IPS-18a (cell line): ENCODE data around the gene MGAT2.
"Not testable (repeated sequence)": the region's sequence is repeated elsewhere in the genome, so short reads cannot be mapped to it uniquely, and the experiment has no call there.

Experiments
- H3K27ac ChIP-seq: one replicate; pipeline ENCODE4 v1.5.1; 2013; ENCODE audit warnings: low read length
- H3K27me3 ChIP-seq: one replicate; pipeline ENCODE4 v1.6.1; 2013; ENCODE audit warnings: mild to moderate bottlenecking, low read length; ENCODE audit not compliant: control insufficient read depth, insufficient read depth
- H3K36me3 ChIP-seq: one replicate; pipeline ENCODE4 v1.6.1; 2013; ENCODE audit warnings: low read depth, low read length; ENCODE audit not compliant: control insufficient read depth
- H3K4me1 ChIP-seq: one replicate; pipeline ENCODE4 v1.6.1; 2013; ENCODE audit warnings: low read depth, low read length; ENCODE audit not compliant: control insufficient read depth
- H3K4me3 ChIP-seq: one replicate; pipeline ENCODE4 v1.5.1; 2013; ENCODE audit warnings: low read length
- H3K9ac ChIP-seq: one replicate; pipeline ENCODE4 v1.6.1; 2013; ENCODE audit warnings: mild to moderate bottlenecking, low read length, moderate library complexity
- H3K9me3 ChIP-seq: one replicate; pipeline ENCODE4 v1.6.1; 2013; ENCODE audit warnings: low read depth, low read length; ENCODE audit not compliant: control insufficient read depth

Gene MGAT2

GRCh38 chr14:49617852-49618519 is 2.6 kb upstream of the MGAT2 start:
- no peaks in the 10 kb centered on the region for H3K9me3 ChIP-seq
- no peaks in the 10 kb centered on the region for H3K27me3 ChIP-seq
- peaks cover 23% of the 10 kb centered on the region for H3K36me3 ChIP-seq
- H3K9ac ChIP-seq = no peak overlapping the region
- no peak overlapping the region for H3K27ac ChIP-seq
- peaks cover 11% of the 10 kb centered on the region for H3K4me1 ChIP-seq
- no peak overlapping the region for H3K4me3 ChIP-seq

- H3K27ac ChIP-seq, H3K27me3 ChIP-seq, H3K9me3 ChIP-seq: not testable (repeated sequence)
- peaks cover 24% of the 10 kb centered on the region for H3K36me3 ChIP-seq
- peak overlapping the region; percentile 91 for H3K4me3 ChIP-seq
- peaks cover 11% of the 10 kb centered on the region for H3K4me1 ChIP-seq
- peak overlapping the region; percentile 87 for H3K9ac ChIP-seq
These were observed 1.3 kb upstream of the MGAT2 start for GRCh38 chr14:49619273-49619672.

GRCh38 chr14:49619730-49620129 is 869 bp upstream of the MGAT2 start:
- H3K9me3 ChIP-seq = no peaks in the 10 kb centered on the region
- H3K36me3 ChIP-seq = peaks cover 23% of the 10 kb centered on the region
- peak overlapping the region; percentile 87 for H3K9ac ChIP-seq
- peaks cover 11% of the 10 kb centered on the region for H3K4me1 ChIP-seq
- peak overlapping the region; percentile 91 for H3K4me3 ChIP-seq
- no peaks in the 10 kb centered on the region for H3K27me3 ChIP-seq
- H3K27ac ChIP-seq = no peak overlapping the region

GRCh38 chr14:49621114-49621881 is 699 bp downstream of the MGAT2 start:
- peak overlapping the region; percentile 91 for H3K4me3 ChIP-seq
- H3K9ac ChIP-seq = peak overlapping the region; percentile 87
- no peaks in the 10 kb centered on the region for H3K9me3 ChIP-seq
- H3K36me3 ChIP-seq = peaks cover 28% of the 10 kb centered on the region
- H3K4me1 ChIP-seq = peaks cover 11% of the 10 kb centered on the region
- H3K27ac ChIP-seq = no peak overlapping the region
- no peaks in the 10 kb centered on the region for H3K27me3 ChIP-seq

- H3K27me3 ChIP-seq = no peaks in the 10 kb centered on the region
- H3K4me1 ChIP-seq = peaks cover 11% of the 10 kb centered on the region
- H3K36me3 ChIP-seq = peaks cover 30% of the 10 kb centered on the region
- no peak overlapping the region for H3K27ac ChIP-seq
- H3K4me3 ChIP-seq = peak overlapping the region; percentile 91
- no peak overlapping the region for H3K9ac ChIP-seq
- no peaks in the 10 kb centered on the region for H3K9me3 ChIP-seq
These were observed 1.5 kb downstream of the MGAT2 start for GRCh38 chr14:49622022-49622607.

DNA sequence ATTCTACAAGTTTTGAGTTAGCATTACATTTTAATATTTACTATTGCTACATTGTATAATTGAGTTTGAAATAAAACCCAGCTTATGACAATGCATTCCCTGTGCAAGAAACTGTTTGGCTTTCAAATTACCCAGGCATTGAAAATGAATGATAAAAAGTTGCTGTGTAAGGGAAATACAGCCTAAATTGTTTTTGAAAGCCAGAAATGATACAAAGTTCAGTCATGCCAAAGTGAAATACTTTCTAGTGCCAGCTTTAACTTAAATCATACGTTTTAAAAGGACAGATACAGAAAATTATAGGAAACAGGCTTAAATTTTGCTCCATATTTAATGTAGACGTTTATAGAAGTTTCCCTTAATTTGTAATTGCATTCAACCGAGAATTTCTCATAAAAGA is 2.8 kb downstream of the MGAT2 start:
- Histone ChIP-seq H3K4me1 (peaks cover 11% of the 10 kb centered on the region), H3K36me3 (peaks cover 23% of the 10 kb centered on the region), H3K27me3 (no peaks in the 10 kb centered on the region), H3K9ac (no peak overlapping the region), H3K4me3 (peak overlapping the region; percentile 91), H3K27ac (no peak overlapping the region), H3K9me3 (no peaks in the 10 kb centered on the region)

- no peaks in the 10 kb centered on the region for H3K27me3 ChIP-seq
- H3K27ac ChIP-seq = no peak overlapping the region
- no peak overlapping the region for H3K4me3 ChIP-seq
- no peak overlapping the region for H3K9ac ChIP-seq
- H3K9me3 ChIP-seq = no peaks in the 10 kb centered on the region
- H3K36me3 ChIP-seq = peaks cover 16% of the 10 kb centered on the region
- peaks cover 11% of the 10 kb centered on the region for H3K4me1 ChIP-seq
These were observed 3.6 kb downstream of the MGAT2 start for GRCh38 chr14:49623941-49624839.

GRCh38 chr14:49633640-49634546 is 13.3 kb downstream of the MGAT2 start:
- H3K9ac ChIP-seq = peak overlapping the region; percentile 98
- no peaks in the 10 kb centered on the region for H3K27me3 ChIP-seq
- peak overlapping the region; percentile 99 for H3K27ac ChIP-seq
- peak overlapping the region; percentile 100 for H3K4me3 ChIP-seq
- H3K4me1 ChIP-seq = no peaks in the 10 kb centered on the region
- H3K9me3 ChIP-seq = no peaks in the 10 kb centered on the region
- H3K36me3 ChIP-seq = peaks cover 12% of the 10 kb centered on the region

DNA sequence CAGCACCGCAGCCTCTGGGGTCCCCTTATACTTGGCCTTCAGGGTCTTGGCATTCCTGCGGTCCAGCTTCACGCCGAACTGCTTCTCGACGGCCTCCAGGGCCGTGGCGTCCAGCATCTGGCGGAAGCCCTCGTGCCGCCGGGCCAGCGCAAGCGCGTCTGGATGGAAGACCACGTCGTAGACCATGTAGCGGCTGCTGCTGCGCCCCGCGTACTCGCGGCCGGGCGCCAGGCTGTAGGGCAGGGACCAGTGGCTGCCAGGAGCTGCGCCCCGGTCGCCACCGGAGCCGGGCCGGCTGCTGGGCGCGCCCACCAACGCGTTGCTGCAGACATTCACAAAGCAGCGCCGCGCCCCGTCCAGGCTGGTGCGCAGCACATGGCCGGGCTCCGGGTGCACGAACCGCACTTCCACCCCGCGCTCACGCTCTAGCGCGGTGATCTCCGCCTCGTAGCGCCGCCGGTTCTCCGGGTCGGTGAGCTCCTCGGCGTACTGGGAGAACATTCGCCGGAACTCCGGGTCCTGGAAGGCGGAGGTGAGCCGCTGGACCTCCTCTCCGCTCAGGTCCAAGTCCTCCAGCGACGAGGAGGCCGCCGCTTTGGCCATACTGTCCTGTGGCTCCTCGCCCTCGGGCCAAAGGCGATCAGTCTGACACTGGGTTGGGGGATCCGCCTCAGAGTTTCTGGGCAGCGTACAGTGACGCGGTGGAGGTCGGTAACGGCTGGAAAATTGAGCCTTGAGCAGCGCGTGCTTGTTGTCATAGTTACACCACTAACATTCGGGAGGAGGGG is 14.1 kb downstream of the MGAT2 start, which contains the start of gene DNAAF2:
TSS of gene DNAAF2 (minus strand) at position 698 of the 788 bp plus-strand sequence. CDS start at position 603, 95 bp downstream.
- peak within 1 kb of the TSS; percentile 99 for H3K27ac ChIP-seq
- H3K9me3 ChIP-seq = no peaks in the 10 kb centered on the region
- H3K4me1 ChIP-seq = no peaks in the 10 kb centered on the region

GRCh38 chr14:49636866-49637265 is 16.3 kb downstream of the MGAT2 start:
- peaks cover 16% of the 10 kb centered on the region for H3K36me3 ChIP-seq
- no peak overlapping the region for H3K27ac ChIP-seq
- H3K4me3 ChIP-seq = no peak overlapping the region
- no peak overlapping the region for H3K9ac ChIP-seq
- no peaks in the 10 kb centered on the region for H3K9me3 ChIP-seq
- no peaks in the 10 kb centered on the region for H3K4me1 ChIP-seq
- no peaks in the 10 kb centered on the region for H3K27me3 ChIP-seq

More for the DNA sequence above, 14.1 kb downstream of the MGAT2 start, which contains the start of gene DNAAF2:
- Histone ChIP-seq H3K9ac (peak within 1 kb of the TSS; percentile 98), H3K4me3 (peak within 1 kb of the TSS; percentile 100), H3K27me3 (no peaks in the 10 kb centered on the region), H3K36me3 (peaks cover 12% of the 10 kb centered on the region)
